ENCODE data around the gene STRN.
"Not testable (repeated sequence)": the region's sequence is repeated elsewhere in the genome, so short reads cannot be mapped to it uniquely, and the experiment has no call there.

Gene STRN

GRCh38 chr2:36966370-36967235, at the start of gene STRN:
TSS of gene STRN (minus strand) at chr2:36966536. CDS start at chr2:36966463, 73 bp downstream.
- DNase-seq (ENCODE audit: low read depth): peak; percentile 75
- no peak for TF ChIP-seq CTCF (conservative IDR thresholded peaks at IDR 0.05; ENCODE audit: low read depth, low read length)
- peak within 1 kb of the TSS; percentile 79 for H3K4me3 ChIP-seq (ENCODE audit: low read length)

GRCh38 chr2:37013315-37013641, 46.9 kb upstream of the STRN start:
- TF ChIP-seq CTCF (conservative IDR thresholded peaks at IDR 0.05; ENCODE audit: low read depth, low read length): no peak
- H3K4me3 ChIP-seq (ENCODE audit: low read length): no peak overlapping the region
- no peak for DNase-seq (ENCODE audit: low read depth)

- DNase-seq (ENCODE audit: low read depth): no peak
- H3K4me3 ChIP-seq (ENCODE audit: low read length): no peak overlapping the region
- no peak for TF ChIP-seq CTCF (conservative IDR thresholded peaks at IDR 0.05; ENCODE audit: low read depth, low read length)
These were observed 44.8 kb upstream of the STRN start for GRCh38 chr2:37011130-37011529.

GRCh38 chr2:37005118-37005868, 39.0 kb upstream of the STRN start:
- H3K4me3 ChIP-seq (ENCODE audit: low read length): no peak overlapping the region
- no peak for DNase-seq (ENCODE audit: low read depth)
- peak; percentile 36 for TF ChIP-seq CTCF (conservative IDR thresholded peaks at IDR 0.05; ENCODE audit: low read depth, low read length)

- no peak overlapping the region for H3K4me3 ChIP-seq (ENCODE audit: low read length)
- TF ChIP-seq CTCF (conservative IDR thresholded peaks at IDR 0.05; ENCODE audit: low read depth, low read length): no peak
- no peak for DNase-seq (ENCODE audit: low read depth)
These were observed 34.7 kb upstream of the STRN start for GRCh38 chr2:37000988-37001556.

- no peak for TF ChIP-seq CTCF (conservative IDR thresholded peaks at IDR 0.05; ENCODE audit: low read depth, low read length)
- peak; percentile 8 for DNase-seq (ENCODE audit: low read depth)
- no peak overlapping the region for H3K4me3 ChIP-seq (ENCODE audit: low read length)
These were observed 34.0 kb upstream of the STRN start for GRCh38 chr2:37000318-37000717.

GRCh38 chr2:36999416-36999815, 33.1 kb upstream of the STRN start:
- H3K4me3 ChIP-seq (ENCODE audit: low read length); DNase-seq (ENCODE audit: low read depth): not testable (repeated sequence)

Measured in retinal pigment epithelial cell (primary cell).